ENCODE measurements around the gene GATA3. TPM values are rescaled to one million over a fixed set of nuclear protein-coding genes. Genes with fewer than 3 reads are reported as not detected.
A peak's percentile ranks its signal among the peaks of the same experiment; 100 is the strongest.

The GATA3 gene
- total and polyA plus RNA-seq, 5 donors: 0.76 to 1.7 (median 1.0) TPM

GRCh38 chr10:8047452-8048280 is 6.8 kb upstream of the GATA3 start:
- ATAC-seq (no peak), DNase-seq (no peak)
- H3K9me3 ChIP-seq (ENCODE audit: control insufficient read depth, low read length): no peaks in the 10 kb centered on the region
- H3K27ac ChIP-seq (ENCODE audit: low read length): no peak overlapping the region
- H3K4me1 ChIP-seq (ENCODE audit: control insufficient read depth, insufficient read depth, low read length): peaks cover 6% of the 10 kb centered on the region
- WGBS: 31% methylated on average over 30 of the region's 30 CpGs
- no peaks in the 10 kb centered on the region for H3K27me3 ChIP-seq (ENCODE audit: control insufficient read depth, insufficient read depth)
- no peak overlapping the region for H3K4me3 ChIP-seq (ENCODE audit: low read length)
- intact Hi-C loops (cut with DNase I): no loop called here

- Histone ChIP-seq H3K9me3 (ENCODE audit: control insufficient read depth, low read length) (no peaks in the 10 kb centered on the region), H3K27me3 (ENCODE audit: control insufficient read depth, insufficient read depth) (no peaks in the 10 kb centered on the region), H3K4me1 (ENCODE audit: control insufficient read depth, insufficient read depth, low read length) (peaks cover 6% of the 10 kb centered on the region), H3K4me3 (ENCODE audit: low read length) (no peak overlapping the region), H3K27ac (ENCODE audit: low read length) (no peak overlapping the region)
- ATAC-seq (no peak), DNase-seq (no peak)
- intact Hi-C loops (cut with DNase I): no loop called here
- 38% methylated on average over 29 of the region's 29 CpGs for WGBS
These were observed 6.0 kb upstream of the GATA3 start for GRCh38 chr10:8048281-8049008.

- ATAC-seq: no peak
- WGBS: 8% methylated on average over 51 of the region's 51 CpGs
- Histone ChIP-seq H3K4me3 (ENCODE audit: low read length) (peak overlapping the region; percentile 32), H3K27ac (ENCODE audit: low read length) (no peak overlapping the region), H3K4me1 (ENCODE audit: control insufficient read depth, insufficient read depth, low read length) (peaks cover 6% of the 10 kb centered on the region), H3K27me3 (ENCODE audit: control insufficient read depth, insufficient read depth) (no peaks in the 10 kb centered on the region), H3K9me3 (ENCODE audit: control insufficient read depth, low read length) (no peaks in the 10 kb centered on the region)
- intact Hi-C loops (cut with DNase I): no loop called here
- DNase-seq: no peak
These were observed 5.2 kb upstream of the GATA3 start for GRCh38 chr10:8049045-8049864.

- Histone ChIP-seq H3K9me3 (ENCODE audit: control insufficient read depth, low read length) (no peaks in the 10 kb centered on the region), H3K4me3 (ENCODE audit: low read length) (peak overlapping the region; percentile 32), H3K4me1 (ENCODE audit: control insufficient read depth, insufficient read depth, low read length) (peaks cover 6% of the 10 kb centered on the region), H3K27ac (ENCODE audit: low read length) (no peak overlapping the region), H3K27me3 (ENCODE audit: control insufficient read depth, insufficient read depth) (no peaks in the 10 kb centered on the region)
- DNase-seq (no peak), ATAC-seq (no peak)
- intact Hi-C loops (cut with DNase I): no loop called here
- WGBS: 1% methylated on average over 68 of the region's 68 CpGs
These were observed 4.5 kb upstream of the GATA3 start for GRCh38 chr10:8049865-8050555.

GRCh38 chr10:8050556-8051108 is 3.9 kb upstream of the GATA3 start:
- peak in 2 of 3 donors; percentile 68 to 69 for DNase-seq
- intact Hi-C loops (cut with DNase I): no loop called here
- Histone ChIP-seq H3K27me3 (ENCODE audit: control insufficient read depth, insufficient read depth) (no peaks in the 10 kb centered on the region), H3K4me1 (ENCODE audit: control insufficient read depth, insufficient read depth, low read length) (peaks cover 6% of the 10 kb centered on the region), H3K27ac (ENCODE audit: low read length) (no peak overlapping the region), H3K9me3 (ENCODE audit: control insufficient read depth, low read length) (no peaks in the 10 kb centered on the region), H3K4me3 (ENCODE audit: low read length) (peak overlapping the region; percentile 32)
- no peak for ATAC-seq
- WGBS: under 1% methylated on average over 60 of the region's 60 CpGs

- no peaks in the 10 kb centered on the region for H3K27me3 ChIP-seq (ENCODE audit: control insufficient read depth, insufficient read depth)
- H3K4me1 ChIP-seq (ENCODE audit: control insufficient read depth, insufficient read depth, low read length): peaks cover 6% of the 10 kb centered on the region
- intact Hi-C loops (cut with DNase I): no loop called here
- ATAC-seq: no peak
- WGBS: 11% methylated on average over 50 of the region's 52 CpGs
- H3K4me3 ChIP-seq (ENCODE audit: low read length): peak overlapping the region; percentile 32
- DNase-seq: no peak
- H3K9me3 ChIP-seq (ENCODE audit: control insufficient read depth, low read length): no peaks in the 10 kb centered on the region
- peak overlapping the region; percentile 30 for H3K27ac ChIP-seq (ENCODE audit: low read length)
These were observed 3.2 kb upstream of the GATA3 start for GRCh38 chr10:8051109-8051821.

- Histone ChIP-seq H3K4me1 (ENCODE audit: control insufficient read depth, insufficient read depth, low read length) (peaks cover 6% of the 10 kb centered on the region), H3K4me3 (ENCODE audit: low read length) (peak overlapping the region; percentile 32), H3K9me3 (ENCODE audit: control insufficient read depth, low read length) (no peaks in the 10 kb centered on the region), H3K27ac (ENCODE audit: low read length) (no peak overlapping the region), H3K27me3 (ENCODE audit: control insufficient read depth, insufficient read depth) (no peaks in the 10 kb centered on the region)
- WGBS: 6% methylated on average over 29 of the region's 29 CpGs
- peak in 1 of 3 donors; percentile 47 for DNase-seq
- ATAC-seq: no peak
- intact Hi-C loops (cut with DNase I): no loop called here
These were observed 2.6 kb upstream of the GATA3 start for GRCh38 chr10:8051851-8052257.

- no peak overlapping the region for H3K27ac ChIP-seq (ENCODE audit: low read length)
- no peaks in the 10 kb centered on the region for H3K9me3 ChIP-seq (ENCODE audit: control insufficient read depth, low read length)
- 39% methylated on average over 32 of the region's 32 CpGs for WGBS
- peaks cover 6% of the 10 kb centered on the region for H3K4me1 ChIP-seq (ENCODE audit: control insufficient read depth, insufficient read depth, low read length)
- no peak for DNase-seq
- intact Hi-C loops (cut with DNase I): no loop called here
- no peak overlapping the region for H3K4me3 ChIP-seq (ENCODE audit: low read length)
- H3K27me3 ChIP-seq (ENCODE audit: control insufficient read depth, insufficient read depth): no peaks in the 10 kb centered on the region
- no peak for ATAC-seq
These were observed 2.0 kb upstream of the GATA3 start for GRCh38 chr10:8052341-8052955.

GRCh38 chr10:8052956-8053445 is 1.5 kb upstream of the GATA3 start:
- H3K4me1 ChIP-seq (ENCODE audit: control insufficient read depth, insufficient read depth, low read length): peaks cover 6% of the 10 kb centered on the region
- ATAC-seq (no peak), DNase-seq (no peak)
- no peak overlapping the region for H3K4me3 ChIP-seq (ENCODE audit: low read length)
- no peak overlapping the region for H3K27ac ChIP-seq (ENCODE audit: low read length)
- no peaks in the 10 kb centered on the region for H3K9me3 ChIP-seq (ENCODE audit: control insufficient read depth, low read length)
- 19% methylated on average over 17 of the region's 17 CpGs for WGBS
- intact Hi-C loops (cut with DNase I): no loop called here
- H3K27me3 ChIP-seq (ENCODE audit: control insufficient read depth, insufficient read depth): no peaks in the 10 kb centered on the region

All from right cardiac atrium (tissue), 5 donors.